GM21825 (cell line): ENCODE data around the gene ZBTB7C.
A peak's percentile ranks its signal among the peaks of the same experiment; 100 is the strongest.
"Not testable (repeated sequence)": the region's sequence is repeated elsewhere in the genome, so short reads cannot be mapped to it uniquely, and the experiment has no call there.

Source experiments
- ATAC-seq: cut with Tn5 transposase; IDR thresholded peaks from one replicate; pipeline ENCODE4 v1.9.1; 2021; ENCODE audit warnings: mild to moderate bottlenecking, moderate library complexity; ENCODE audit not compliant: unreplicated experiment

The ZBTB7C gene

GRCh38 chr18:48408727-48409590, at the start of gene ZBTB7C:
Gene ZBTB7C (minus strand): TSS chr18:48409383.
- no peak for ATAC-seq

GRCh38 chr18:48456838-48457237, 47.7 kb upstream of the ZBTB7C start:
- ATAC-seq: no peak

- no peak for ATAC-seq
Observed at GRCh38 chr18:48455555-48456478, 46.6 kb upstream of the ZBTB7C start.

GRCh38 chr18:48454261-48454757, 45.1 kb upstream of the ZBTB7C start:
- no peak for ATAC-seq

- ATAC-seq: no peak
Observed at GRCh38 chr18:48453330-48454066, 44.3 kb upstream of the ZBTB7C start.

GRCh38 chr18:48452861-48453323, 43.7 kb upstream of the ZBTB7C start:
- ATAC-seq: no peak

GRCh38 chr18:48450685-48451084, 41.5 kb upstream of the ZBTB7C start:
- ATAC-seq: no peak

- peak; percentile 74 for ATAC-seq
Observed at GRCh38 chr18:48446582-48447225, 37.5 kb upstream of the ZBTB7C start.

GRCh38 chr18:48445540-48445939, 36.4 kb upstream of the ZBTB7C start:
- no peak for ATAC-seq

- no peak for ATAC-seq
Observed at GRCh38 chr18:48442761-48443160, 33.6 kb upstream of the ZBTB7C start.

GRCh38 chr18:48441405-48441881, 32.3 kb upstream of the ZBTB7C start:
- no peak for ATAC-seq

- ATAC-seq: no peak
Observed at GRCh38 chr18:48440924-48441323, 31.7 kb upstream of the ZBTB7C start.

- no peak for ATAC-seq
Observed at GRCh38 chr18:48436907-48437306, 27.7 kb upstream of the ZBTB7C start.

- ATAC-seq: not testable (repeated sequence)
Observed at GRCh38 chr18:48434382-48434781, 25.2 kb upstream of the ZBTB7C start.

GRCh38 chr18:48433541-48433940, 24.4 kb upstream of the ZBTB7C start:
- no peak for ATAC-seq

- ATAC-seq: no peak
Observed at GRCh38 chr18:48430150-48430549, 21.0 kb upstream of the ZBTB7C start.

- ATAC-seq: no peak
Observed at GRCh38 chr18:48428475-48429177, 19.4 kb upstream of the ZBTB7C start.

GRCh38 chr18:48422947-48423378, 13.8 kb upstream of the ZBTB7C start:
- no peak for ATAC-seq

- no peak for ATAC-seq
Observed at GRCh38 chr18:48419277-48420022, 10.3 kb upstream of the ZBTB7C start.
